NT2/D1 (cell line): ENCODE data around the gene RRH.

Experiments used
- SUZ12 ChIP-seq: IDR thresholded peaks from 2 replicates; pipeline ENCODE4 v1.6.1; 2011; ENCODE audit not compliant: insufficient read length, insufficient read depth; ENCODE audit errors: extremely low read depth
- YY1 ChIP-seq: IDR thresholded peaks from 2 replicates; pipeline ENCODE4 v1.6.1; 2011; ENCODE audit not compliant: insufficient read length, insufficient read depth
- ZNF274 ChIP-seq: IDR thresholded peaks from 2 replicates; pipeline ENCODE4 v1.6.1; 2011; ENCODE audit warnings: mild to moderate bottlenecking, low read depth, low read length

GRCh38 chr4:109872065-109872464 is 44.3 kb downstream of the RRH start:
- TF ChIP-seq YY1: no peak
- no peak for TF ChIP-seq ZNF274
- TF ChIP-seq SUZ12: no peak
